Measurements from ENCODE around the gene MYH9. TPM values are rescaled to one million over a fixed set of nuclear protein-coding genes. Genes with fewer than 3 reads are reported as not detected.

The MYH9 gene
- total RNA-seq, 2 donors from 2014 or later, result 581 to 641 TPM

DNA sequence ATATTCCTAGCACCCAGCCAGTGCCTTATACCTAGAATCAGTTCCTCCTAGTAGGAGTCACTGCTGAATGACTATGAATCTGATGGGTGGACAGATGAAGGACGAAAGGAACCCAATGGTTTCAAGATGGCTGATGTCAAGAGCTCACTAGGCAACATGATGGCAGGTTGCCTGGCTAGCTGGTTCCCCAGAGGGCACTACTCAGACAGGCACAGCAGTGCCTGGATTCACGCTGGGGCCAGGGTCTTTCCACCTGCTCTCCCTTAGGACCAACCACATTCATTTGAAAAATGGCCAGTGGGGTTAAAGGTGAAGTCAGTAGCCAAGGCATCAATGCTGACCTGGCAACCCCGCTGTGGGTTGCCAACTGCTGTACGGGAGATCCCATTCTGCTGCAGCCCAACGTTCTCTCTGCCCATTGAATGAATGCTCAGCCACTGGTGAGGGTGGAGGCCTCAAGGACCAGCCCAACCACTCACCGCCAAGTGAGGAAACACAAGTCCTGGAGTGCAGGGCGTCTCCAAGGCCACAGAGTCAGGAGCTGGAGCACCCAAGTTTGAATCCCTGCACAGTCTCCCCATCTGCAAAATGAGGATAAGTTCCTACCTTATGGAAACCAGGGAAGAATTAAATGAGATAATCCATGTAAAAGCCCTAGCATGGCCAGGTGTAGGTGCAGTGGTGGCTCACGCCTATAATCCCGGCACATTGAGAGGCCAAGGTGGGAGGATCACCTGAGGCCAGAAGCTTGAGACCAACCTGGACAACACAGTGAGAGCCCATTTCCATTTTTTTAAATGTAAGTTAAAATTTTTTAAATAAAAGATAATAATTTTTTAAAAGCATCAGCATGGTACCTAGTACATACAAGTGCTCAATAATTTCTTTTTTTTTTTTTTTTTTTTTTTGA, 12.4 kb downstream of the MYH9 start:
- intact Hi-C loops (cut with DNase I, micrococcal nuclease), result no loop called here
- DNase-seq (no peak), ATAC-seq (peak; percentile 14)

DNA sequence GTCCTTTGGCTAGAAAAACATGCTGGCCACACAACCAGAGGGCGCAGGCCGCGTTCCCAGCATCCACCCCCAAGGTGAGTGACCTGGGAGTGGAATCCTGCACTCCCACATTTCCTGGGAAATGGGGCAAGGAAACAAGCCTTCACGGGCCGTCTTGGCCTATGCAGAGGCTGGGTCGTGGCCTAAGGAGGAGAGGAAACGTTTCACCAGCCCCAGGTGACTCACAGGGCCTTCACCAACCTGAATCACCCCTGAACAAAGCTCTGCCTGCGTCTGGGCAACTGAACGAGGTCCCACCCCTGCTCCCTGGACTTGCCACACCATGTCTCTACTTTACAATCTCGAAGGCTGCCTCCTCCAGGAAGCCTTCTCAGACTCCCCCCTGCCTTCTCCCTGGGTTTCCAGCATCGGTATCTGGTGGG, 13.2 kb downstream of the MYH9 start:
- DNase-seq, result peak in 1 of 2 donors; percentile 58
- intact Hi-C loops (cut with DNase I, micrococcal nuclease), result loop anchor here in 1 of 2 donors (5.0 kb wide), 1 partner anchor 52 kb away; no protein-coding TSS in a partner anchor
- ATAC-seq, result peak; percentile 44

GRCh38 chr22:36373258-36373579, 14.5 kb downstream of the MYH9 start:
- no peak for ATAC-seq
- no peak for DNase-seq
- intact Hi-C loops (cut with DNase I, micrococcal nuclease), result loop anchor here in 1 of 2 donors (5.0 kb wide), 1 partner anchor 51 kb away; no protein-coding TSS in a partner anchor

DNA sequence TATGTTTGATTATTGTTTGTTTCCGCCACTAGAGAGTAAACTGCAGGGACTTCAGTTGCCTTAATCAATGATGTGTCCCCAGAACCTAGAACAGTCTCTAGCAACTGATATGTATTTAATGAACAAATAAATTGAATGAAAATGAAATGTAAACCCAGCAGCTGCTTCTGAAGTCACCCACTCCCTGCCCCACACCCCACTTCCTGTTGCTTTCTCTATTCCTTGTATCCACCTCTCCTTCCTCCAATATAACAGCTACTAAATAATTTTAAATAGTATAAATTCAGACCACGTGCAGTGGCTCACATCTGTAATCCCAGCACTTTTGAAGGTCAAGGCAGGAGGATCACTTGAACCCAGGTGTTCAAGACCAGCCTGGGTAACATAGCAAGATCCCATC, 15.8 kb downstream of the MYH9 start:
- no peak for DNase-seq
- ATAC-seq, result no peak
- intact Hi-C loops (cut with DNase I, micrococcal nuclease), result loop anchor here in 1 of 2 donors (5.0 kb wide), 1 partner anchor 50 kb away; no protein-coding TSS in a partner anchor

GRCh38 chr22:36369922-36370791, 17.6 kb downstream of the MYH9 start:
- peak; percentile 75 for ATAC-seq

DNA sequence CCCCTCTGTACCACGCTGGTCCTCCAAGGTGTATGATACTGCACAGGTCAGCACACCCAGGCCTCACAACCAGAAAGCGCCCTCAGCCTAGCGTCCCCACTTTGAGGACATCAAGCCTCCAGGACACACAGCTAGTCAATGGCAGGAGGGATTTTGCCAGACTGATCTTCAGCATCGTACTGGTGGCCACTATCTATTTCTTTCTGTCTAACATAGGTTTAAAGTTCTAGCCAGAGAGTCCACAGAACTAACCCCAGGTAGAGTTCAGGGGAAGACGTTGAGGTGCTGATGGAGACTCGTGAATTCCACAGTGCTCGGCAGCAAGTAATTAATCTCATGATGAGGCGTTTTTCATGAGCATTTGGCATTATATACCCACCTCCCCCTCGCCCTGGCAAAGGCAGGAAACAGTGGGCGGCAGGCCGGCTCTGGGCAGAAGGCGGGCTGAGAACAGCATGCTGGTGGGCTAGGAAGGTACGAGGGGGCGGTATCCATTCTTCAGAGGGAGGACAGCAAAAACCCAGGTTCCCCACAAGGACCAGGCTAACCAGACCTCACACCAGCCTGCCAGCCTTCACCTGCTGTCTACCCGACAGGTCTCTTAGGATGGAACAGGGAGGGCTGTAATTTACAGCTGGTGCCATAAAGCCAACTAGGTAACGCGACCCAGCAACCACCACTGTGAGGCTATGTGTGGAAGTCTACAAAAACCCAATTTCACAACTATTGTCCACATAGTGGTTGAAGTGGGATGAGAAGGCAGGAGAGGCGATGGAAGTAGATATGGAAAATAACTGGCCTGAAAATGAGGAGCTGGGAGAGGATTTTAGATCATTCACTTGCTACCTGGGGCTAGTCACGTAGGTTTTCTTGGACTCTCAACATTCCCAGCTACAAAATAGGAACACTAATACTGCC, 18.5 kb downstream of the MYH9 start:
- DNase-seq (no peak), ATAC-seq (peak; percentile 26)
- intact Hi-C loops (cut with DNase I, micrococcal nuclease), result no loop called here

More at GRCh38 chr22:36369922-36370791, 17.6 kb downstream of the MYH9 start:
- peak; percentile 70 to 85 for DNase-seq
- intact Hi-C loops (cut with DNase I, micrococcal nuclease), result loop anchor here in 1 of 2 donors (5.0 kb wide), 1 partner anchor 48 kb away; no protein-coding TSS in a partner anchor

DNA sequence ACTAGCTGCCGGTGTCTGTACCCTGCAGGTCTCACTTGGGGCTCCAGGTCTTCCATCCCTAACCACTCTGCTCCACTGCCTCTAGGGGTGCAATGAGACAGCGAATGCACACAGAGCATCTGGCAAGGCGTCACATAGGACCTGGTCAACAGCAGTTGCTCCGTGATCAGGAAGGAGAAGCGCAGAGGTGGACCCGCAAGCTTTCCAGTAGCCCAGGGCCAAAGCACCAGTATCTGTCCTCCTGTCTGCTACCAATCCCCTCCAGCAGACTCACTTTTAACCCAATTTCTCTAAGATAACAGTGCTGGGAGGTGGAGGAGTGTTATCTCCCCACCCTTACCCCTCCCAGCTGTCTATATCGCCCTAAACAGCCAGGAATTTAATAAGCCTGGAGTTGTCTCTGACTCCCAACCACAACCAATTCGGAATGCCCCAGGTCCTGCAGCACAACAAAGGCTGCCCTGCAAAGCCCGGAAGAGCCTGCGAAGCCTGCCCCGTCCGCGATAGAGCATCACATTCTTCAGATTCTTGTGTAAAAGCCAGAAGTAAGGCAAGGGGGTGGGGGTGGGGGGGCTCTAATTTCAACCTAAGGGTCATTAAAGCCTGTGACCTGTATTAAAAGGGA, 19.3 kb downstream of the MYH9 start:
- DNase-seq (peak; percentile 45 to 64), ATAC-seq (peak; percentile 8)
- intact Hi-C loops (cut with DNase I, micrococcal nuclease), result no loop called here

DNA sequence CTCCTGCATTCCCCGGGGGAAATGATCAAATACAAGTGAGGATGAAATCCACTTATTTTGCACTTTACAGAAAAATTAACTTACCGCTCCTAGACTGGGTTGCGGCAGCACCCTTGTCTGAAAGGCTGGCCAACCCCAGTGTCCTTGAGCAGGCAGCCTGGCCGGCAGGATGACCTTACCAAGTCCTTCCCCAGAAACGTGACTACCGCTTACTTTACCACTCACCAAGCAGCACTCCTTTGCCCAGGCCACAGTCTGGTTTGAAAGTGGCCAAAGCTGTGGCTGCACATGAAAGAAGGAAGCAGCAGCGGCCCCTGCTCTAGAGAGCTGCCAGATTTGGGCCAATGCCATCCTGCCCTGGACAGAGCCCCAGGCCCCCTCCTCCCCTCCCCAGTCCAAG, 20.3 kb downstream of the MYH9 start:
- ATAC-seq (no peak), DNase-seq (no peak)
- intact Hi-C loops (cut with DNase I, micrococcal nuclease), result no loop called here

DNA sequence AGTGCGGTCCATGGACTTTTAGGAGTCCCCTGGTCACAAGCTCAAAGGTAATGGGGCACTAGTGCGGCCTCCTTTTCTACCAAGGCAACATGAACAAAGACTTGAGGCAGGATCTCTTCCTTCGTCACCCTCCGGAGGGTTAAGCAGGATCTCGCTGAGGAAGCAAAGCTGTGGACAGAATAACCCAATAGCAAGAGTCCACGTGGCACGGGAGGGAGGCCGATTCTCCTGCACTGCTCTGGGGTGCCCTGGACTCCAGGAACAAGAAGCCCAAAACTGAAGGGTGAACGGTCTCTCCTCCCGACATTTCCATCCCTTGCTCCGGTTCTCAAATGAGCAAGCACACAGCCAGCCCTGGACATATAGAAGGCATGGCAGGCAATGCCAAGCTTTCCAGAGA, 20.7 kb downstream of the MYH9 start:
- DNase-seq (no peak), ATAC-seq (no peak)
- intact Hi-C loops (cut with DNase I, micrococcal nuclease), result no loop called here

GRCh38 chr22:36366291-36366708, 21.5 kb downstream of the MYH9 start:
- no peak for DNase-seq
- intact Hi-C loops (cut with DNase I, micrococcal nuclease), result no loop called here
- ATAC-seq, result no peak

- intact Hi-C loops (cut with DNase I, micrococcal nuclease), result no loop called here
- DNase-seq (peak; percentile 60 to 74), ATAC-seq (peak; percentile 32)
Observed at GRCh38 chr22:36365020-36365411, 22.8 kb downstream of the MYH9 start.

DNA sequence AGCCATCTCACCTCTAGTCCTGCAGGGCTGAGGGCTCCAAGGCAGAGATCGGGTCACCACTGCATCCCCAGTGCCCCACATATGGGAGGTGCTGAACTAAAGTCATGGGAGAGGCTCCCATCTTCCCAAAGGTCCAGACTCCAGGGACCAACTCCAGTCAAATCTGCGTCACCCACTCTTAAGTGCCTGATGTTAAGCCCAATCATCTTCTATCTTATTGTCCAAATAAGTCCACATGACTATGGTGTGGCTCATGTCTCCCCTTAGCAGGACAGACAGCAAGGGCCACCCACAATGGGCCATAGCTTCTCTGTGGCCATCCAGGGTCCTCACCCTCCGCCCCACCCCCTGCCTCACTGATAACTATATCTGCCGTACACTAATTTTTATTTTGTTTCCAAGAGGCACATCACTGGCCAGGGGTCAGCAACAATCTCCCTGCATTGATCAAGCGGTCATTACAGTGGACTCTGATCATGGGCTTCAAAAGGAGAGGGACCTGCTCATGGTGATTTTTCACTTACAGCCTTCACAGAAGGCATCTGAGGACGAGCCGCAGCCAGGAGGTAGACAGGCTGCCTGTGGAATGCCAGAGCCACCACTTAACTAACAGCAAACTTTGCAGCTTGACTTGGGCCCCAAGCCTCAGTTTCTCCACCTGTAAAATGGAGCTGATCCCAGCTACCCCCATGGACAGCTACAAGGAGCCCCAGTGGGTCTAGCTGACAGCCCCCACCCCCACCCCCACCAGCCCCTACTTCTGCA, 23.3 kb downstream of the MYH9 start:
- intact Hi-C loops (cut with DNase I, micrococcal nuclease), result no loop called here
- ATAC-seq, result no peak
- DNase-seq, result no peak

DNA sequence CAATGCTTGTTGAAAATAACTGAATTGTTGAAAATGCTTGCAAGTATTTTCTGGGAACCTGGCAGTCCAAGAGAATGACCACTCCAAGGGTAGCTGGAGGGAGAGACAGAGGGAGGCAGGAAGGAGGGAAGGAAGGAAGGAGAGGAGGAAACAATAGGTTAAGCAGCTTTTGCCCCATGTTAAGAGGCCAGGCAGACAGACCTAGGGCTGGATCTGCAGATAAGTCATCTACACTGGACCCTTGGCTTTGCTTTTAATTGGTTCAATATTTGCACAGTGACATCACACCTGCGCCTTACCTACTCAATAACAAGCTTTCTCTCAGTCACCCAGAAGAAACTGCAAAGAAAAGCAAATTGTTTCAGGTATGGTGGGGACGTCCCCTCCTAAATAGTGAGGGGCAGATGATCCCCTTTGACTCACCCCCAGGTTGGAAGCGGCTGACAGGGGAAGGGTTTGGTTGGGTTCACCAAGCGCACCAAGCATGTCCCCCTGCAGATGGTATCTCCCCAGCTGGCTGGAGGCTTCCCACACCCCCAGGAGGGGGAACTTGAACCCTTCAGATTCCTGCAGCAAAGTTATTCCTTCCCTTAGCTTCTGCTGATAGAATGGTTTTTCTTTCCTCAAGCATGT, 24.3 kb downstream of the MYH9 start:
- intact Hi-C loops (cut with DNase I, micrococcal nuclease), result no loop called here
- DNase-seq, result no peak
- ATAC-seq, result peak; percentile 64

- ATAC-seq (peak; percentile 23), DNase-seq (no peak)
- intact Hi-C loops (cut with DNase I, micrococcal nuclease), result no loop called here
Observed at GRCh38 chr22:36362932-36363331, 24.8 kb downstream of the MYH9 start.

GRCh38 chr22:36362075-36362474, 25.7 kb downstream of the MYH9 start:
- no peak for DNase-seq
- ATAC-seq, result peak; percentile 28
- intact Hi-C loops (cut with DNase I, micrococcal nuclease), result no loop called here

DNA sequence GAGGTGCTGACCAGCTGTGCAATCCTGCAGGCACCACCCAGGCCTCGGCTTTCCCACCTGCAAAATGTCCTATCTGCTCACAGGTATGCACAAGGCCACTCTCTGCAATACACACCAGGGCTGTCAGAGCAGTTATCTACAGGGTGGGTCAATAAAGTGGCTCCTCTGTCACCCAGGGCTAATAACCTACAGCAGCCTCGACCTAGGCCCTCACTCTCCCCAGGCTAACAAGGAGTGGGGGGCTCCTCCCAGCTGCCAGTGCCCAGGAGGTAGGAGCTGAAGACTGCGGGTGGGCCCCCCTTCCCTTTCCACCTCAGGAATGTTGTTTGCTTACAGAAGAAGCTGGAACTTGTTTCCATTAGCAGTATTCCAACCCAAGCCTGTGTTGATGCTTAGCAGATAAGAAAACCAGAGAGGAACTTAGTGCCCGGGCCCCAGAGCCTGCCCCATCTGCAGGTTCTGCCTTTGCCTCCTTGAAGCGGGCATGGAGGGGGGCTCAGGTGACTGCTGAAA, 26.8 kb downstream of the MYH9 start:
- ATAC-seq (peak; percentile 13), DNase-seq (no peak)
- intact Hi-C loops (cut with DNase I, micrococcal nuclease), result no loop called here

DNA sequence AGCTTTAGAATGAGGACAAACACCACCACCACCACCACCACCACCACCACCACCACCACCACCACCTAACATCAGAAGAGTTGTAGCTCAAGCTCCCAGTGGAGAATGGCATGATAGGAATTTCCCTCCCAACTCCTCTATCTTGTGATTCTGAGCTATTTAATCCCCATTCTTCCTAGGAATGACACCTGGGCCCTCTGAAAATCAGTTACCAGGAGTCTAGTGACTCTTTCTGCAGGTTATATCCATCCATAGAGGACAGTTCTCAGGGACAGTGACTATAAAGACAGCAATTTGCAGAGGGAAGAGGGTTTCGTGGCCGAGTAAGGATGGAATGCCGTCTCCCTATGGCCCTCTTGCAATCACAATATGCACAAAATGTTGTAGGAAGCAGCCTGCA, 27.8 kb downstream of the MYH9 start:
- ATAC-seq, result no peak
- no peak for DNase-seq
- intact Hi-C loops (cut with DNase I, micrococcal nuclease), result no loop called here

Data from left colon (tissue), 2 donors.